OCI-LY1 (cell line): ENCODE results near the gene DSG4.

Source experiments
- H2AFZ ChIP-seq: fragments of 200-600 bp; sonication (generic), shearing (Covaris generic); 2 replicates; pipeline ENCODE4 v1.6.0; 2014; ENCODE audit warnings: antibody characterized with exemption, mild to moderate bottlenecking, low read length
- H3F3A ChIP-seq: fragments of 200-600 bp; sonication (generic), shearing (Covaris generic); 2 replicates; pipeline ENCODE4 v1.6.0; 2014; ENCODE audit warnings: mild to moderate bottlenecking, antibody characterized with exemption, low read length, moderate library complexity; ENCODE audit not compliant: insufficient read depth
- H3K27ac ChIP-seq: fragments of 200-600 bp; sonication (generic); 2 replicates; pipeline ENCODE4 v1.5.1; 2014; ENCODE audit warnings: low read length, mixed run types, mild to moderate bottlenecking, low read depth; ENCODE audit not compliant: poor library complexity, severe bottlenecking
- H3K27me3 ChIP-seq: fragments of 200-600 bp; sonication (generic); 2 replicates; pipeline ENCODE4 v1.6.0; 2014; ENCODE audit warnings: antibody characterized with exemption, mild to moderate bottlenecking, low read length, moderate library complexity; ENCODE audit not compliant: insufficient read depth
- H3K36me3 ChIP-seq: fragments of 200-600 bp; sonication (generic); 2 replicates; pipeline ENCODE4 v1.6.1; 2014; ENCODE audit warnings: mild to moderate bottlenecking, antibody characterized with exemption, low read length, moderate library complexity, mixed read lengths; ENCODE audit not compliant: insufficient read depth
- H3K4me1 ChIP-seq: fragments of 200-600 bp; sonication (generic); 2 replicates; pipeline ENCODE4 v1.5.1; 2014; ENCODE audit warnings: mild to moderate bottlenecking, low read length, moderate library complexity; ENCODE audit not compliant: insufficient read depth, severe bottlenecking
- H3K4me2 ChIP-seq: fragments of 200-600 bp; sonication (generic), shearing (Covaris generic); 2 replicates; pipeline ENCODE4 v1.6.1; 2014; ENCODE audit warnings: low read length
- H3K4me3 ChIP-seq: fragments of 200-600 bp; sonication (generic); 2 replicates; pipeline ENCODE4 v1.5.1; 2014; ENCODE audit warnings: low read length, low read depth, mild to moderate bottlenecking, mixed read lengths; ENCODE audit not compliant: poor library complexity, severe bottlenecking
- H3K79me2 ChIP-seq: fragments of 200-600 bp; shearing (Covaris generic); 2 replicates; pipeline ENCODE4 v1.6.1; 2016; ENCODE audit warnings: mixed run types, low read length, mixed read lengths; ENCODE audit not compliant: insufficient read depth
- H3K9ac ChIP-seq: fragments of 200-600 bp; sonication (generic), shearing (Covaris generic); 2 replicates; pipeline ENCODE4 v1.6.1; 2014; ENCODE audit warnings: mild to moderate bottlenecking, low read length, mixed read lengths
- H3K9me2 ChIP-seq: fragments of 200-600 bp; sonication (generic), shearing (Covaris generic); 2 replicates; pipeline ENCODE4 v1.6.1; 2014; ENCODE audit warnings: low read depth, mild to moderate bottlenecking, low read length, mixed read lengths
- H3K9me3 ChIP-seq: fragments of 200-600 bp; shearing (Covaris generic); 2 replicates; pipeline ENCODE4 v1.6.1; 2014; ENCODE audit warnings: low read length, mixed read lengths
- H4K20me1 ChIP-seq: fragments of 200-600 bp; sonication (generic), shearing (Covaris generic); 2 replicates; pipeline ENCODE4 v1.6.0; 2016; ENCODE audit warnings: mild to moderate bottlenecking, low read length; ENCODE audit not compliant: insufficient read depth
- CTCF ChIP-seq: fragments of 200-600 bp; sonication (generic), shearing (Covaris generic); IDR thresholded peaks from 2 replicates; pipeline ENCODE4 v1.5.1; 2017; ENCODE audit warnings: mild to moderate bottlenecking, antibody characterized with exemption, low read length, moderate library complexity, mixed read lengths
- EZH2 ChIP-seq: fragments of 200-600 bp; sonication (generic), shearing (Covaris generic); IDR thresholded peaks from 2 replicates; pipeline ENCODE4 v1.8.0; 2017; ENCODE audit warnings: borderline replicate concordance, mixed run types, mild to moderate bottlenecking, antibody characterized with exemption, low read length, moderate library complexity, mixed read lengths

DSG4 gene

GRCh38 chr18:31432316-31432715 lies 55.7 kb downstream of the DSG4 start:
- TF ChIP-seq CTCF (no peak), EZH2 (no peak)
- no peaks in the 10 kb centered on the region for H3K9me2 ChIP-seq
- H3F3A ChIP-seq = no peaks in the 10 kb centered on the region
- no peaks in the 10 kb centered on the region for H4K20me1 ChIP-seq
- H3K79me2 ChIP-seq = no peaks in the 10 kb centered on the region
- H3K4me3 ChIP-seq = no peak overlapping the region
- no peaks in the 10 kb centered on the region for H3K36me3 ChIP-seq
- H3K9ac ChIP-seq = no peak overlapping the region
- no peaks in the 10 kb centered on the region for H3K27me3 ChIP-seq
- no peaks in the 10 kb centered on the region for H3K9me3 ChIP-seq
- H3K4me2 ChIP-seq = no peak overlapping the region
- no peak overlapping the region for H3K27ac ChIP-seq
- H2AFZ ChIP-seq = no peak overlapping the region
- H3K4me1 ChIP-seq = no peaks in the 10 kb centered on the region

- H3K36me3 ChIP-seq = no peaks in the 10 kb centered on the region
- H3F3A ChIP-seq = no peaks in the 10 kb centered on the region
- TF ChIP-seq CTCF (no peak), EZH2 (no peak)
- H3K79me2 ChIP-seq = no peaks in the 10 kb centered on the region
- no peaks in the 10 kb centered on the region for H3K27me3 ChIP-seq
- H3K4me2 ChIP-seq = no peak overlapping the region
- H4K20me1 ChIP-seq = no peaks in the 10 kb centered on the region
- no peak overlapping the region for H3K9ac ChIP-seq
- no peaks in the 10 kb centered on the region for H3K4me1 ChIP-seq
- H3K9me3 ChIP-seq = no peaks in the 10 kb centered on the region
- H3K4me3 ChIP-seq = no peak overlapping the region
- H3K9me2 ChIP-seq = no peaks in the 10 kb centered on the region
- no peak overlapping the region for H2AFZ ChIP-seq
- H3K27ac ChIP-seq = no peak overlapping the region
These were observed 60.2 kb downstream of the DSG4 start for GRCh38 chr18:31436825-31437224.

GRCh38 chr18:31438402-31438801 lies 61.8 kb downstream of the DSG4 start:
- H3K79me2 ChIP-seq = no peaks in the 10 kb centered on the region
- H3K9me3 ChIP-seq = no peaks in the 10 kb centered on the region
- H3K27ac ChIP-seq = no peak overlapping the region
- H2AFZ ChIP-seq = no peak overlapping the region
- no peaks in the 10 kb centered on the region for H3K4me1 ChIP-seq
- H3K9me2 ChIP-seq = no peaks in the 10 kb centered on the region
- H3K4me2 ChIP-seq = no peak overlapping the region
- TF ChIP-seq CTCF = no peak
- TF ChIP-seq EZH2 = no peak
- no peaks in the 10 kb centered on the region for H3F3A ChIP-seq
- no peaks in the 10 kb centered on the region for H4K20me1 ChIP-seq
- H3K4me3 ChIP-seq = no peak overlapping the region
- H3K36me3 ChIP-seq = no peaks in the 10 kb centered on the region
- H3K9ac ChIP-seq = no peak overlapping the region
- no peaks in the 10 kb centered on the region for H3K27me3 ChIP-seq
